Hematopoietic multipotent progenitor cell treated with erythropoietin and hydrocortisone succinate and interleukin-3 and kit ligand, for 8 days (in vitro differentiated cells): ENCODE data around the gene MINDY2.
A peak's percentile ranks its signal among the peaks of the same experiment; 100 is the strongest.
"Not testable (repeated sequence)": the region's sequence is repeated elsewhere in the genome, so short reads cannot be mapped to it uniquely, and the experiment has no call there.

Source experiments
- DNase-seq: peaks from one replicate; pipeline ENCODE4 v3.0.0-alpha.2; 2015

Gene MINDY2

DNA sequence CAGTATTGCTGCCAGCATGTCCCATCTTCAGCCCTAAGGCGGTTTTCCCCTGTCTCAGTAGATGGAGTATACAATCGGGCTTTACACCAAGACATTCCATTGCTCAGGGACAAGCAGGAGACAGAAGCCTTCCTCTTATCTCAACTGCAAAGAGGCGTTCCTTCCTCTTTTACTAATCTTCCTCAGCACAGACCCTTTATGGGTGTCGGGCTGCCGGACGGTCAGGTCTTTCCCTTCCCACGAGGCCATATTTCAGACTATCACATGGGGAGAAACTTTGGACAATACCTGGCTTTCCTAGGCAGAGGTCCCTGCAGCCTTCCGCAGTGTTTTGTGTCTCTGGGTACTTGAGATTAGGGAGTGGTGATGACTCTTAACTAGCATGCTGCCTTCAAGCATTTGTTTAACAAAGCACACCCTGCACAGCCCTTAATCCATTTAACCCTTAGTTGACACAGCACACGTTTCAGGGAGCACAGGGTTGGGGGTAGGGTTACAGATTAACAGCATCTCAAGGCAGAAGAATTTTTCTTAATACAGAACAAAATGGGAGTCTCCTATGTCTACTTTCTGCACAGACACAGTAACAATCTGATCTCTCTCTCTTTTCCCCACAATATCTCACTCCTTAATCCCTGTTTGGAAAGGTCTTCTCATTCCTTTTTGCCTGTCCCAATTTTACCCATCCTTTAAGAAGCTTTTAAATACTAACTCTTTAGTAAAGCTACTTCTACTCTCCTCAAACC, 62.8 kb downstream of the MINDY2 start:
- DNase-seq = peak; percentile 67

DNA sequence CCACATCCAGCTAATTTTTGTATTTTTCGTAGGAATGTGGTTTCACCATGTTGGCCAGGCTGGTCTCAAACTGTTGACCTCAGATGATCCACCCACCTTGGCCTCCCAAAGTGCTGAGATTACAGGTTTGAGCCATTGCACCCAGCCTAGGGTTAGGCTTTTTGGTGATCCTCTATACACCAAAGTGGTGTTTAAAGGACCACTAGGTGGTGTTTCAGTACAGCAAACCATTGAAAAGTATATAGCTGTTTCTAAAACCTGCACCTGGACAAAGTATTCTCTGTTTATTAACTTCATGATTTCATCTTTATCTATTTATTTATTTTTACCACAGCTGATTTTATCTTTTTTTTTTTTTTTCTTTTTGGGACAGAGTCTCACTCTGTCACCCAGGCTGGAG, 68.4 kb downstream of the MINDY2 start:
- DNase-seq = peak; percentile 33

GRCh38 chr15:58840048-58840447, 68.9 kb downstream of the MINDY2 start:
- no peak for DNase-seq

DNA sequence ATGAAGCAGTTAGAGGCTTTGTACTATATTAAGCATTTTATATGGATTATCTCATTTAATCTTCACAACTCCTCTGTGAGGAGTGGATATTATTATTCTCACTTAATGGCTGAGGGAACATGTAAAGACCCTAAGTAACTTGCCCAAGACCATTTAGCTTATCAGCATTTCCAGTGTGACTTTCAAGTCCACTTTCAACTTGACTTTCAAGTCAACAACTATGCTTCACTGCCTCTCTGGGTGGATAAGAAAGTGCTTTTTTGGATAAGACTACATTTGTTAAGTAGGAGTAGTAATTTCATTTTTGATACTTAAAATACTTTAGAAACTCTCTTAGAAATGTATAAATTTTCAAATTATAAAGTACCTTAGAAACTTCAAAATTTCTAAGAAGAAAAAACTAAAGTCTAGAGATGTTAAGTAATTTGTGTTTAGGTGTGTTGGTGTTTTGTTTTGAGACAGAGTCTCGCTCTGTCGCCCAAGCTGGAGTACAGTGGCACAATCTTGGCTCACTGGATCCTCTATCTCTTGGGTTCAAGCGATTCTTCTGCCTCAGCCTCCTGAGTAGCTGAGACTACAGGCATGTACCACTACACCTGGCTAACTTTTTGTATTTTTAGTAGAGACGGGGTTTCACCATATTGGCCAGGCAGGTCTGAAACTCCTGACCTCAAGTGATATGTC, 71.8 kb downstream of the MINDY2 start:
- DNase-seq = peak; percentile 26

- DNase-seq = not testable (repeated sequence)
Measured at GRCh38 chr15:58851205-58851604, 80.1 kb downstream of the MINDY2 start.

DNA sequence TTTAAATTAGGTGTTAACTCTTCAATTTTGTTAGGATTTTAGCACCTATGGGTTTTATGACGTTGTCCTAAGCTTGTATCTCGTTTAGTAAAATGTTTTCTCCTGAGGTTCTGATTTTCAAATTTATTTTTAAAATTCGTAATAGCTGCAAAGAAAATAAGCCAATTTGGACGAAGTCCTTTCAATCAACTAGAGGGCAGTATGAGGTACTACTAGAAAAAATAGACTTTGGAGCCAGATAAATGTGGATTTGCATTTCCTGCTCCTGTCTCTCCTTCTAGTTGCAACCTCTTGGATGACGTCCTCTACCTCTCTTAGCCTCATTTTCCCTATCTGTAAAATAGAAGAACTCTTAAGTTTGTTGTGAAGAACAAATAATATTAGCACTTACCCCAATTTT, 81.2 kb downstream of the MINDY2 start:
- DNase-seq = peak; percentile 35

DNA sequence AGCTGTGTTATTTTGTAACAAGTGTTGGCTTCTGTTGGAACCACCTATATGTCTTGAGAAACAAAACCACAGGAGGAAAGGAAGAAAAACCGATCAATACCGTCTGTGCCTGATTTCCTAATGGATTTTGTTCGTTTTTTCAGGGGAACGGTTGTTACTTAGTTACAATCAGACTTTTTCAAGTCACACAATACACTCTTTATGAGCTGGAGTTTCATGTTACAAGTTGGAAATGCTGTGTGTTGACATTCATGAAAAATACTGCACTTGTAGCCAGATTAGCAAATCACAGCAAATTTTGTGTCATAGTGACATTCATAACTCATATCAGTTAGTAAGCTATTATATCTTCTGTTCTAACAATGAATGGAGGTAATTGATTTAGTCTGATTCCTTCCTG, 83.5 kb downstream of the MINDY2 start:
- DNase-seq = no peak

- DNase-seq = no peak
Measured at GRCh38 chr15:58856086-58856485, 85.0 kb downstream of the MINDY2 start.

GRCh38 chr15:58856621-58857020, 85.5 kb downstream of the MINDY2 start:
- not testable (repeated sequence) for DNase-seq

DNA sequence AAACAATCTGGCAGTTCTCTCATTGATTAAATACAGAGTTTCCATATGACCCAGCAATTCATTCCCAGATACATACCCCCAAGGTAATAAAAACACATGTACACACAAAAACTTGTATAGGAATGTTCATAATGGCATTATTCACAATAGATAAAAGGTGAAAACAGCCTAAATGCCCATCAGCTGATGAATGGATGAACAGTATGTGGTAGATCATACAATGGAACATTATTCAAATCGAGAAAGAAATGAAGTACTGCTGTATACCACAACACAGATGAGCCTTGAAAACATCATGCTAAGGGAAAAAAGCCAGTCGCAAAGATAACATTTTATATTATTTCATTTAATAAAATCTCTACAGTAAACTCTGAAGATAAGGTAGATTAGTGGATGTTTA, 91.2 kb downstream of the MINDY2 start:
- DNase-seq = no peak

- no peak for DNase-seq
Measured at GRCh38 chr15:58864602-58865424, 93.7 kb downstream of the MINDY2 start.

DNA sequence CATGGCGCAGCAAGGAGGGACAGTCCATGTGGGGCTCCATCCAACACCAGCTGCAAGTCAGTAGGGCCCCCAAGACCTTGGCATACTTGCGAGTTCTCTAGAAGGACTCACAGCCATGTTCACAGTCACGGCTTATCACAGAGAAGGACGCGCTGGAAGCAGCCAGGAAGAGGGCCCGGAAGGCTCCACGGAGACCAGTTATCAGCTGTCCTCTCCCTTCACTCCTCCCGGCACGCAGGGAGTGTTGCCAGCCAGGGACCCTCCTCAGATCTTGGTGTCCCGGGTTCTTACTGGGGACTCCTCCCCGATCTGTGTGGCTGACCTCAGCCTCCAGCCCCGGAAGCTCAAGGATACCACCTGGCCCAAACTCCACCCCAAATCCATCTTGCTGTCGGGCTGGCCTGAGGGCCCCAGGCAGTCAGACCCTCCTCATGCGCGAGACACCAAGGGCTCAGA, 94.4 kb downstream of the MINDY2 start:
- no peak for DNase-seq

- DNase-seq = no peak
Measured at GRCh38 chr15:58867926-58868325, 96.8 kb downstream of the MINDY2 start.

DNA sequence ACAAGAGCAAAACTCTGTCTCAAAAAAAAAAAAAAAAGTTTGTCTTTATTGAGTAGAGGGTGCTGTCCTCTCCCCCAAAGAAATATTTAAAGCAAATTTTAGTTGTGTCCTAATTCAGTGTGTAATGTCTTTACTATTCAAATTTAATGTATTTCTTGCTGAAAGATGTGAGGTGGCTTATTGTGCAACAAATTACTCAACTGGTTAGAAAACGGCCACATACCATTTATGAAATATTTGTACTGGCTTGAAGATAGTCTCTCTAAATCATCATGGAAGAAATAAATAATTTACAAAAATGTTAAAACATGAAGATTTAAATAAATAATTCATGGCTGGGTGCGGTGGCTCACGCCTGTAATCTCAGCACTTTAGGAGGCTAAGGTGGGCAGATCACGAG, 99.3 kb downstream of the MINDY2 start:
- no peak for DNase-seq

DNA sequence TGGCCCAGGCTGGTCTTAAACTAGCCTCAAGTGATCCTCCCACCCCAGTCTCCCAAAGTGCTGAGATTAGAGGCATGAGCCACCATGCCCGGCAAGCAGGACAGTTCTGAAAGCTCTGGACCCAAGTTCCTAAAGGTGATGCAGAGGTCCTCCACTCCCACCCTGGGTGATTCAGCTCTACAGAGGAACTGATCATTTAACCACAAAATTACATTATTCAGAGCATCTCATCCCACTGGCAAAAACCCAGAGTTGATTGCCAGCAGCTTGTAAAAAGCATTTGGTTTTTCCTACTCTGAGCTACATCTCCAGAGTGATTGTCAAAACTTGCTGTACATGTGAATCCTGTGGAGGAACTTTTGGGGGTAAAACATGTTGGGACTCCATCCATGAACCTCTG, 102.2 kb downstream of the MINDY2 start:
- DNase-seq = no peak

DNA sequence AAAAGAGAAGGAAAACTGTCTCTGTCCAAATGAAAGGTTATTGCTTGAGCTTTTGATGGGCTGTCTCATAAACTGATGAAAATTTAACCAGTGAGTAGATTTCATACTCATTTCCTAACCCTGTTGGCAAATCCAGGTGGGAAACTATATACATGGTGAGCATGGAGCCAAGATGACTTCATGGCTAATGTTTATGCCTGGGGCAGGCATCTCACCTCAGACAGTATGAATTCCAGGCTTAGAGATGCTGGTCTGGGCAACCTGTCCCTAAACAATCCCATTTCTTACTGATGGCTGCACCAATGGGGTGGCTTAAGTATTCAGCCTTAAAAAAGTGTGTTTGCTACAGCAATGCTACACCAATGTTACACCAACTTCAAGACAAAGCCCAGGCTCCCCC, 104.2 kb downstream of the MINDY2 start:
- DNase-seq = no peak

DNA sequence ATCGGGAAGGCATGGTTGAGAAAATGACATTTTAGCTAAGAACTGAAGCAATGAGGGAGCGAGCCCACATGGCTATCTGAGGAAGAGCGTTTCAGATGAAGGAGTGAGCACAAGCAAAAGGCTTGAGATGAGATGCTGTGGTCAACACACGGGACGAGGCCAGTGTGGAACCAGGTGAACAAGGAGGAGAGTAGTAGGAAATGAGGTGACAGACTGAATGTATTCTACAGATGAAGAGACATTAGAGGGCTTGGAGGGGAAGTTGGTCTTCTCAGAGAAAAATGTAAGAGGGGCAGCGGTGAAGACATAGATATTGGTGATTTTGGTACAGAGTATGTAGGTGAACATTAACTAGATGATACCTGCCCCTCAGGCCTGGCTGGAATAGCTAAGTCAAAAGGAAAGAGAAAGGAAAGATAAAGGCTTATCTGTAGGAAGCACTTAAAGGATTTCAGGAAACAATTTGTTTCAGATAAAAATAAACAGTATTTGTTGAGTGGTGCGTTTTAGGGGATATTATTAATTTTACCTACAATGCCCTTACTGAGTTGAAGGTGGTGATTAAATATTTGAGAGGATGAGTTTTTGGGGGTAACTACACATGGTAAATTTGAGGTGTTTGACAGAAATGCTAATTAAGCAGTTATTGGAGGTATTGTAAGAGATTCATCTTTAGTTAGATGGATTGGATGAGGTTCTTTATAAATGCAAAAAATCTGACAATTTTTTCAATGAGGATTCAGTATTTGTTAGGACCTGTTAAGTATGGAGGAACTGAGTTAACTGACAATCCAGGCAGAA, 105.4 kb downstream of the MINDY2 start:
- DNase-seq = no peak

GRCh38 chr15:58877999-58878825, 107.1 kb downstream of the MINDY2 start:
- no peak for DNase-seq

DNA sequence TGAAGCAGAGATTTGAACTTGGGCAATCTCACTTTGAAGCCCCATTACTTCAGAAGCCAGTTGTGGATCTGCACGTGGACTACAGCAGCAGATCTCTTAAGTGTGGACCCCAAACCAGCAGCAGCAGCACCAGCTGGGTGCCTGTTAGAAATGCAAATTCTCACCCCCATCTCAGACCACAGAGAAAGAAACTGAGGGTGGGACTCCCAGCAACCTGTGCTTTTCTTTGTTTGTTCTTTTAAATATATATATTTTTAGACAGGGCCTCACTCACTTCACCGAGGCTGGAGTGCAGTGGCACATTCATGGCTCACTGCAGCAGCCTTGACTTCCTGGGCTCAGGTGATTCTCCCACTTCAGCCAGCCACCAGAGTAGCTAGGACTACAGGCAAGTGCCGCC, 109.2 kb downstream of the MINDY2 start:
- no peak for DNase-seq

GRCh38 chr15:58882243-58882642, 111.1 kb downstream of the MINDY2 start:
- no peak for DNase-seq

GRCh38 chr15:58883926-58884325, 112.8 kb downstream of the MINDY2 start:
- not testable (repeated sequence) for DNase-seq

- no peak for DNase-seq
Measured at GRCh38 chr15:58886921-58887320, 115.8 kb downstream of the MINDY2 start.
